Fibroblast of pulmonary artery (primary cell): ENCODE data around the gene SRRM3.
"Not testable (repeated sequence)": the region's sequence is repeated elsewhere in the genome, so short reads cannot be mapped to it uniquely, and the experiment has no call there.

Experiments
- DNase-seq: peaks from one replicate; pipeline ENCODE4 v3.0.0-alpha.2; 2010; ENCODE audit warnings: low read depth
- H3K4me3 ChIP-seq: replicated peaks from 2 replicates; pipeline ENCODE4 v1.5.1; 2011; ENCODE audit warnings: low read depth, mild to moderate bottlenecking, control low read depth, low read length, moderate library complexity
- TF ChIP-seq, protein P1 (sequence below): IDR thresholded peaks from 2 replicates; pipeline ENCODE4 v1.5.1; 2011; ENCODE audit warnings: mild to moderate bottlenecking, control low read depth, low read length, inconsistent platforms; ENCODE audit errors: missing control alignments

The SRRM3 gene, protein sequence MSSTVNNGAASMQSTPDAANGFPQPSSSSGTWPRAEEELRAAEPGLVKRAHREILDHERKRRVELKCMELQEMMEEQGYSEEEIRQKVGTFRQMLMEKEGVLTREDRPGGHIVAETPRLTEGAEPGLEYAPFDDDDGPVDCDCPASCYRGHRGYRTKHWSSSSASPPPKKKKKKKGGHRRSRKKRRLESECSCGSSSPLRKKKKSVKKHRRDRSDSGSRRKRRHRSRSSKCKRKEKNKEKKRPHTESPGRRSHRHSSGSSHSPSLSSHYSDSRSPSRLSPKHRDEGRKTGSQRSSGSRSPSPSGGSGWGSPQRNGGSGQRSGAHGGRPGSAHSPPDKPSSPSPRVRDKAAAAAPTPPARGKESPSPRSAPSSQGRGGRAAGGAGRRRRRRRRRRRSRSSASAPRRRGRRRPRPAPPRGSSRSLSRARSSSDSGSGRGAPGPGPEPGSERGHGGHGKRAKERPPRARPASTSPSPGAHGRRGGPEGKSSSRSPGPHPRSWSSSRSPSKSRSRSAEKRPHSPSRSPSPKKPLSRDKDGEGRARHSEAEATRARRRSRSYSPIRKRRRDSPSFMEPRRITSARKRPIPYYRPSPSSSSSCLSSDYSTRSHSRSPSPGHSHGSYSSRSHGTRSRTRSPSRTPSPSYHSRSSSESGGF

DNA sequence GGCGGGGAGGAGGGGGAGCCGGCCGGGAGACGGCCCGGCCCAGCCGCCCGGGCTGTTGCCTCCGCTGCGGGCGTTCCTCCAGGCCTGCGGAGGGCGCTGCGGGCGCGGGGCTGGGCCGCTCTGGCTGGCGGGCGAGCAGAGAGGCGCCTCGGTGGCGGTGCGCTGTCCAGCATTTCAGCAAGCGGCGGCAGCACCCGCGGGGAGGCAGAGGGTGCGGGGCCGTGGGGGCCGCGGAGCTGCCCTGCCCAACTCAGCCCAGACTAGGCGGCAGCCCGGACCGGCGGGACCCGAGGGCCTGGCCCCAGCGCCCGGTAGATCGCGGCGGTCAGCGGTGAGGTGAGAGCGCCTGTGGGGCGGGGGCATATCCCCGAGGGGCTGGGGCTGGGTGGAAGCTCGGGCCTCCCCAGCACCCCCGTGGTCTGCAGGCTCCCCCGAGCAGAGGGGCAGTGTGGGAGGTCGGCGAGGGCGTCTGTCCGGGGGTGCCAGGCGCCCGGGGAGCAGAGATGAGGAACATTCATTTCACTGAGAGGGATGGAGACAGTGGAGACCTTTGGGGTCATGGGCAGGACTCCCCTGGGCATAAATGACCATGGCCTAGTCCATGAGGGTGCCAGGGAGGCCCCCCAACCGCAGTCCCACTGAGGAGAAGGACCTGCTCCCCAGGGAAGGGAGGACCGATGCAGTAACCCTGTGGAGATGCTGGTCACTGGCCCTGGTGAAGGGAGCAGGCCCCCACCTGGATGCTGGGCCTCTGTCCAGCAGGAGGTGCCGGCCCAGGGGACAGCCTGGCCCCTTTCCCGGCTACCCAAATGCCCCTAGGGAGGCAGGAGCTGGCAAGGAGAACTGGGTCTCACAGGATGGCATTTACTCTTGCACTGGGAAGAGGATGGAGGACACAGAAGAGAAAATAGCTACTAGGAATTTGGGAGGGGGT lies at the start of gene SRRM3:
TSS of gene SRRM3 (plus strand) at position 165 of the 934 bp plus-strand sequence. CDS start 33,171 bp downstream, outside the sequence.
- DNase-seq, result peak; percentile 80
- TF ChIP-seq, protein P1, sequence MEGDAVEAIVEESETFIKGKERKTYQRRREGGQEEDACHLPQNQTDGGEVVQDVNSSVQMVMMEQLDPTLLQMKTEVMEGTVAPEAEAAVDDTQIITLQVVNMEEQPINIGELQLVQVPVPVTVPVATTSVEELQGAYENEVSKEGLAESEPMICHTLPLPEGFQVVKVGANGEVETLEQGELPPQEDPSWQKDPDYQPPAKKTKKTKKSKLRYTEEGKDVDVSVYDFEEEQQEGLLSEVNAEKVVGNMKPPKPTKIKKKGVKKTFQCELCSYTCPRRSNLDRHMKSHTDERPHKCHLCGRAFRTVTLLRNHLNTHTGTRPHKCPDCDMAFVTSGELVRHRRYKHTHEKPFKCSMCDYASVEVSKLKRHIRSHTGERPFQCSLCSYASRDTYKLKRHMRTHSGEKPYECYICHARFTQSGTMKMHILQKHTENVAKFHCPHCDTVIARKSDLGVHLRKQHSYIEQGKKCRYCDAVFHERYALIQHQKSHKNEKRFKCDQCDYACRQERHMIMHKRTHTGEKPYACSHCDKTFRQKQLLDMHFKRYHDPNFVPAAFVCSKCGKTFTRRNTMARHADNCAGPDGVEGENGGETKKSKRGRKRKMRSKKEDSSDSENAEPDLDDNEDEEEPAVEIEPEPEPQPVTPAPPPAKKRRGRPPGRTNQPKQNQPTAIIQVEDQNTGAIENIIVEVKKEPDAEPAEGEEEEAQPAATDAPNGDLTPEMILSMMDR, result peak; percentile 33
- no peak within 1 kb of the TSS for H3K4me3 ChIP-seq

DNA sequence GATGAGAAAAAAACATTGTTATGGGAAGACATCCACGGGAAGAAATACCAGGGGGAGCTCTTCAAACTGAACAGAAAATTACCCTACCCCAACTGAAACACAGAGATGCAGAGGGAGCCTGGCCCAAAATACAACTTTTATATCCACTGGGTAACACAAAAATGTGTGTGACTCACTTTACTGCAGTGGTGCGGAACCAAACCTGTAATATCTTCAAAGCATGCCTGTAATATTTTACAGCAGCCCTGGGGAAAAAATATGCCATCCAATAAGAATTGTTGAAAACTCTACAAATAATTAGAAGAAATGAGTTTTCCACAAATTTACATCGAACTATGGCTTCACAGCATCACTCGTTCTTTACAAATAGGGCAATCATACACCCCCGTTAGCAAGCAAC lies 49.8 kb upstream of the SRRM3 start:
- no peak overlapping the region for H3K4me3 ChIP-seq
- TF ChIP-seq, protein P1, result no peak
- no peak for DNase-seq

DNA sequence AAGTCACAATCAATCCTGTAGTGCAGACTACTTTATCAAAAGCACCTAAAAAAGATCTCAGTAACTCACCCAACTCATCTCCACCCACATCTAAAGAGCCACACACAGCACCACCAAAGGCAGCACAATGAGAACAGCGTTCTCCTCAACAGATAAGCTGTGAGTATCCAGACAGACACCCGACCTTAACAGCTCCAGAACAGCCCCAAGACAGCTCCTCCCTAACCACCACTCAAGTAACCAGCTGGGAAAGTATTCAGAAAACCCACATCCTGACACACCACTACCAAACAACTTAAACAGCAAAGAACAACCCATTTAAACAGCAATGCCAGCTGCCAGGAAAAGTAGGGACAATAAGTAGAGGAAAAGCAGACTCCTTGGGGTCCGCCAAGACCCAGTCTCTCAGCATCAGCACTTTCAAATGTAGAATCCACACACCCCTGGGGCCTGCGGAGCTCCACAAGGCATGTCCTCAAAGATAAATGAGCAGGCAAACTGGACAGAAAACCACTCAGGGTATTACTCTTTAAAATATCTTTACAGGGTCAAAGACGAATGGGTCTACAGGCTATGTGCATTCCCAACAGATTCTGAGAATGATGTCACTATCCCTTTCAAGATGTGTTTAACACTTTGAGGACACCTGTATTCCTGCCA lies 48.0 kb upstream of the SRRM3 start:
- H3K4me3 ChIP-seq, result not testable (repeated sequence)
- DNase-seq, result peak; percentile 28

DNA sequence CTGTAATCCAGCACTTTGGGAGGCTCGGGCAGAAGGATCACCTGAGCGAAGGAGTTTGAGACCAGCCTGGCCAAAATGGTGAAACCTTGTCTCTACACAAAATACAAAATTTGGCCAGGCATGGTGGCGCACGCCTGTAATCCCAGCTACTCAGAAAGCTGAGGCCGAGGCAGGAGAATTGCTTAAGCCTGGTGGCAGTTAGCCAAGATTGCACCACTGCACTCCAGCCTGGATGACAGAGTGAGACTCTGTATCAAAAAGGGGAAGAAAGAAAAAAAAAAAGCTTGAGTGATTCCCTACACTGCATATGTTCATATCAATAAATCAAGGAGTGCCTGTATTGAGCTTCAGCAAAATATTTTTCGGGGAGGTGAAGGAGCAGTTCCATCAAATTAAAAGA lies 45.8 kb upstream of the SRRM3 start:
- H3K4me3 ChIP-seq, result no peak overlapping the region
- TF ChIP-seq, protein P1, result no peak
- peak; percentile 89 for DNase-seq

DNA sequence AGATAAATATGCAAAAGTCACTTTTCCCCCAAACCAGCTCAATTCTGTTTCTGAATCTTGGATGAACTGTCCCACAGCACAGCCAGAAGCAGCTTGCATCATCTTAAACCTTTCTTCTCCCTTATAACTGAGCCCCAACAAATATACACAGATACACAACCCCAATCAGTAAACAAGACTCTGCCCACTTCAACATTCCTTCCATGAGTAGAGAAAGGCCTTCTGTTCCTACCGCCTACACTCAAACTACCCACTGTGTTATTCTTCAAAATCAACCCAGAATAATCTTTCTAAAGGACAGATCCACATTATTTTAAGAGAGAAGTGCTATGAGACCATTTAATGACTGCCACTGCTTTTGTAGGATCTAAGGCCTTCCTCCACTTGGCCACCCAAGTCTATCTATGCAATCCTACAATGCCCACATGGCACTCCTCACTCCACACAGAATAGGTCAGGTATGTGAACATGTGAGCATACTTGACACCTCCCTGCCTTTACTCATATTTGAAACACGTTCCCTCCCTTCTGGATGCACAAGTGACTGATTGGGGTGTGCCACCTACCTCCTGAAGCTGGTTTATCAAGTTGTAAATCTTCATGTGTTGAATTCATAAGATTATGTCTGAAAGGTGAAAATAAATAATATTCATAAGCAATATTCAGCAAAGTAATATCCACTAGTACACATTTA lies 44.6 kb upstream of the SRRM3 start:
- not testable (repeated sequence) for DNase-seq

DNA sequence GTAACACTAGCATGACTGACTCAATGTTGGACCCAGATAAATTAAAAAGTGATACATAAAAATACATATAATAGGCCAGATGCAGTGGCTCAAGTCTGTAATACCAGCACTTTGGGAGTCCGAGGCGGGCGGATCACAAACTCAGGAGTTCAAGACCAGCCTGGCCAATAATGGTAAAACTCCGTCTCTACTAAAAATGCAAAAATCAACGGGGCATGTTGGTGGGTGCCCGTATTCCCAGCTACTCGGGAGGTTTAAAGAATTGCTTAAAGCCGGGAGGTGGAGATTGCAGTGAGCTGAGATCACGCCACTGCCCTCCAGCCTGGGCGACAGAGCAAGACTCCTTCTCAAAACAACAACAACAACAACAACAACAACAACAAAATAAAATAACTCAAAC lies 43.3 kb upstream of the SRRM3 start:
- not testable (repeated sequence) for H3K4me3 ChIP-seq, DNase-seq

More for the DNA sequence above, 44.6 kb upstream of the SRRM3 start:
- H3K4me3 ChIP-seq, result not testable (repeated sequence)

DNA sequence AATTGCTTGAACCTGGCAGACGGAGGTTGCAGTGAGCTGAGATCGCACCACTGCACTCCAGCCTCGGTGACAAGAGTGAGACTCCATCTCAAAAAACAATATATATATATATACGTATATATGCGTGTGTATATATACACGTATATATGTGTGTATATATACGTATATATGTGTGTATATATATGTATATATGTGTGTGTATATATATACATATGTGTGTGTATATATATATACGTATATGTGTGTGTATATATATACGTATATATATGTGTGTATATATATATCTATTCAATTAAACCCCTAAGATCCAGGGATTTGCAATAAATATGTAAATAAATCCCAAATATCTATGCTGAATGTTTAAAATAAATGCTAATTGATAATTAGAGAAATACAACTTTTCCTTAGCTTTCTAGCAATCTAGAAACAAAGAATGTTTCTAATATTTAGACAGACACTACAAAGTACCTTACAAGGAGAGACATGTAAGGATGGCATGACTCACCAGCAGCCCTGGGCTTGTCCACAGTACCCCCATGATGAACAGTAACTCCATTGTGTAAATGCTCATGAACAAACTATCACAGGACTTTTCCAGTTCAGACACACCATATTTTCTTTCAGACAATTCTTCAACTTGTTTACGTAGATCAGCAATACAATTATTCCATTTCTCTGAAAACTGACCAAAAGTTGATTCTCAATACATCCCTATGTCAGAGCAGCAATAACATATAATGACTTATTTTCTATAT lies 39.1 kb upstream of the SRRM3 start:
- DNase-seq, result peak; percentile 14
- not testable (repeated sequence) for H3K4me3 ChIP-seq

DNA sequence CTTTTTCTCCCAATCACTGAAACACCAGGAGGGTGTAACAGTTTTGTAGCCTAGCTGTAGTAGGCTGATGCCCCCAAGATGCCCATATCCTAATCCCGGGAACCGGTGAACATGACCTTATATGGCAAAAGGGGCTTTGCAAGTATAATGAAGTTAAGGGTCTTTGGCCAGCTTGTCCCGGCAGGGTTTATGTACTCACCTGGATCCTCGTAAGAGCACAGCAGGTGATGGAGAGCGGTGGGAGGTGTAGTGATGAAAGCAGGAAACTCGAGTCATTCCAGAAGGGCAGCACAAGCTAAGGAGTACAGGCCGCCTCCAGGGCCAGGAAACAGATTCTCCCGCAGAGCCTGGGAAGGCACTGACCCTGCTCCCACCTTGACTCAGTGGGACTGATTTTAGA lies 37.9 kb upstream of the SRRM3 start:
- not testable (repeated sequence) for H3K4me3 ChIP-seq, DNase-seq
